ENCODE results near the gene SLC35F3.

GRCh38 chr1:234265321-234265720, 360.8 kb downstream of the SLC35F3 start:
- TF ChIP-seq POLR2AphosphoS5 (IDR thresholded peaks at IDR 0.05; ENCODE audit: low read depth, low read length) (no peak), POLR2A (IDR thresholded peaks at IDR 0.05; ENCODE audit: low read depth, low read length) (no peak)
